Measurements from ENCODE around the gene FEM1A. TPM values are rescaled to one million over a fixed set of nuclear protein-coding genes. Genes with fewer than 3 reads are reported as not detected.

The FEM1A gene
- total and polyA plus RNA-seq, 2 experiments from 2014 or later: 1.1 to 11.0 TPM

GRCh38 chr19:4849019-4849418, 57.5 kb downstream of the FEM1A start:
- DNase-seq: no peak
- no peaks in the 10 kb centered on the region for H4K20me1 ChIP-seq (ENCODE audit: insufficient read depth)
- peaks cover 21% of the 10 kb centered on the region for H3K4me1 ChIP-seq (ENCODE audit: insufficient read depth)
- H3K79me2 ChIP-seq (ENCODE audit: insufficient read depth): peaks cover 56% of the 10 kb centered on the region
- no peak overlapping the region for H3K27ac ChIP-seq
- no peak for TF ChIP-seq EZH2phosphoT487 (IDR thresholded peaks at IDR 0.05; ENCODE audit: insufficient read depth, low read depth)
- H3K9ac ChIP-seq: no peak overlapping the region
- in situ Hi-C loops (cut with MboI): no loop called here
- H3K27me3 ChIP-seq (replicated peaks; ENCODE audit: insufficient read depth): no peaks in the 10 kb centered on the region
- H3K4me3 ChIP-seq: no peak overlapping the region
- peaks cover 56% of the 10 kb centered on the region for H3F3A ChIP-seq (ENCODE audit: insufficient read depth)
- H3K4me2 ChIP-seq (ENCODE audit: unreplicated experiment): no peak overlapping the region
- H3K36me3 ChIP-seq (ENCODE audit: low read depth): peaks cover 65% of the 10 kb centered on the region
- no peaks in the 10 kb centered on the region for H3K9me2 ChIP-seq (ENCODE audit: insufficient read depth)
- H2AFZ ChIP-seq: no peak overlapping the region
- WGBS, 2 experiments (ENCODE audit: low coverage in 1 of 2, low lambda C conversion rate in 2 of 2, missing lambda C conversion rate in 2 of 2): 94 to 95% methylated on average over 7 of the region's 7 CpGs
- no peaks in the 10 kb centered on the region for H3K9me3 ChIP-seq (ENCODE audit: low read depth)

Small RNAs within 50 kb of the gene (microRNA-seq; reads per million reads assigned to microRNA genes)
- gene MIR7-3 (ENCODE audit: borderline number of aligned reads): not detected

Small RNAs within 50 kb of the gene (small RNA-seq; reads per million reads assigned to genes)
- not detected for gene MIR7-3 (ENCODE audit: low read depth, low replicate concordance)

Other genes with a start within 250 kb of the FEM1A start
- not detected in 2 replicates for gene SEMA6B, start 232.1 kb upstream of the FEM1A start, total RNA-seq (2014; rRNA removed; shearing (Covaris generic))
- 0.19 TPM in 1 of 2 replicates, not detected in the other for gene SEMA6B, start 232.1 kb upstream of the FEM1A start, polyA plus RNA-seq (2016; fragmentation: Nextera tagmentation; extraction: Ambion mirVana)
- 0.76 and 0.86 TPM in 2 replicates for gene TNFAIP8L1, start 152.2 kb upstream of the FEM1A start, total RNA-seq (2014; rRNA removed; shearing (Covaris generic))
- gene TNFAIP8L1, start 152.2 kb upstream of the FEM1A start, polyA plus RNA-seq (2016; fragmentation: Nextera tagmentation; extraction: Ambion mirVana): 2.0 TPM in 2 replicates
- gene MYDGF, start 121.4 kb upstream of the FEM1A start, total RNA-seq (2014; rRNA removed; shearing (Covaris generic)): 177 and 207 TPM in 2 replicates
- 591 and 597 TPM in 2 replicates for gene MYDGF, start 121.4 kb upstream of the FEM1A start, polyA plus RNA-seq (2016; fragmentation: Nextera tagmentation; extraction: Ambion mirVana)
- 50.3 and 82.2 TPM in 2 replicates for gene DPP9, start 67.9 kb upstream of the FEM1A start, total RNA-seq (2014; rRNA removed; shearing (Covaris generic))
- 33.0 and 37.0 TPM in 2 replicates for gene DPP9, start 67.9 kb upstream of the FEM1A start, polyA plus RNA-seq (2016; fragmentation: Nextera tagmentation; extraction: Ambion mirVana)
- gene TICAM1, start 40.0 kb downstream of the FEM1A start, total RNA-seq (2014; rRNA removed; shearing (Covaris generic)): 2.0 and 4.2 TPM in 2 replicates
- 19.9 TPM in 2 replicates for gene TICAM1, start 40.0 kb downstream of the FEM1A start, polyA plus RNA-seq (2016; fragmentation: Nextera tagmentation; extraction: Ambion mirVana)
- 306 and 372 TPM in 2 replicates for gene PLIN3, start 75.9 kb downstream of the FEM1A start, total RNA-seq (2014; rRNA removed; shearing (Covaris generic))
- gene PLIN3, start 75.9 kb downstream of the FEM1A start, polyA plus RNA-seq (2016; fragmentation: Nextera tagmentation; extraction: Ambion mirVana): 398 and 415 TPM in 2 replicates
- gene ARRDC5, start 111.2 kb downstream of the FEM1A start, total RNA-seq (2014; rRNA removed; shearing (Covaris generic)): not detected in 2 replicates
- not detected in 2 replicates for gene ARRDC5, start 111.2 kb downstream of the FEM1A start, polyA plus RNA-seq (2016; fragmentation: Nextera tagmentation; extraction: Ambion mirVana)
- gene UHRF1, start 117.8 kb downstream of the FEM1A start, total RNA-seq (2014; rRNA removed; shearing (Covaris generic)): 29.3 and 29.4 TPM in 2 replicates
- 26.9 and 28.6 TPM in 2 replicates for gene UHRF1, start 117.8 kb downstream of the FEM1A start, polyA plus RNA-seq (2016; fragmentation: Nextera tagmentation; extraction: Ambion mirVana)
- gene KDM4B, start 177.4 kb downstream of the FEM1A start, total RNA-seq (2014; rRNA removed; shearing (Covaris generic)): 20.5 and 28.7 TPM in 2 replicates
- gene KDM4B, start 177.4 kb downstream of the FEM1A start, polyA plus RNA-seq (2016; fragmentation: Nextera tagmentation; extraction: Ambion mirVana): 13.3 and 14.8 TPM in 2 replicates